GM18498 (cell line): ENCODE data around the gene ACAN.

ENCODE experiments used
- ATAC-seq: cut with Tn5 transposase; IDR thresholded peaks from one replicate; pipeline ENCODE4 v1.9.1; 2021; ENCODE audit warnings: mild to moderate bottlenecking, moderate library complexity; ENCODE audit not compliant: unreplicated experiment

Gene ACAN

GRCh38 chr15:88841236-88841635, 38.0 kb downstream of the ACAN start:
- ATAC-seq = no peak

DNA sequence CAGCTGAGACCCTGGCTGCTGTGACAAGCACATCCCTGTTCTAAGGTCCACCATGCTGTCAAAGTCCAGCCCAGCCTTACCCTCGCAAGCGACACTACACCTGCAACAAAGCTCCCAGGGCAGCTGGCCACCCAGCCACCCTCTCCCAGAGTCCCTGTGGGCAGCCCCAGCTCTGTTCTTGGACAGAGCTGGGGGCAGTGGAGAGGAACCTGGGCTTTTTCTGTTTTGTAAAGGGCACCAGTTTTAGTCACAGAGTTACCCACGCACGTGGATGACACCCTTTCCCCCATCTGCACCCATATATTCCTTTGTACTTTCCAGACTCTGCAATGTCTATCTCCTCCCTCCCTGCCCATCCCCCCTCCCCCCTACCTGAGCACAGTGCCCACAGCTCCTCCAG, 38.9 kb downstream of the ACAN start:
- no peak for ATAC-seq

DNA sequence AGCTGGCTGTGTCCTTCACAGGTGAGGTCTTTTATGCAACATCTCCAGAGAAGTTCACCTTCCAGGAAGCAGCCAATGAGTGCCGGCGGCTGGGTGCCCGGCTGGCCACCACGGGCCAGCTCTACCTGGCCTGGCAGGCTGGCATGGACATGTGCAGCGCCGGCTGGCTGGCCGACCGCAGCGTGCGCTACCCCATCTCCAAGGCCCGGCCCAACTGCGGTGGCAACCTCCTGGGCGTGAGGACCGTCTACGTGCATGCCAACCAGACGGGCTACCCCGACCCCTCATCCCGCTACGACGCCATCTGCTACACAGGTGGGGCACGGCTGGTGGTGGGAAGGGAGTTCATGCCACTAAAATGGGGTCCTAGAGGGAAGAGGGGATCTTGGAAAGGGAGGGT, 40.1 kb downstream of the ACAN start:
- ATAC-seq = no peak

- ATAC-seq = no peak
Measured at GRCh38 chr15:88844749-88845386, 41.6 kb downstream of the ACAN start.

GRCh38 chr15:88845616-88846015, 42.4 kb downstream of the ACAN start:
- ATAC-seq = no peak

DNA sequence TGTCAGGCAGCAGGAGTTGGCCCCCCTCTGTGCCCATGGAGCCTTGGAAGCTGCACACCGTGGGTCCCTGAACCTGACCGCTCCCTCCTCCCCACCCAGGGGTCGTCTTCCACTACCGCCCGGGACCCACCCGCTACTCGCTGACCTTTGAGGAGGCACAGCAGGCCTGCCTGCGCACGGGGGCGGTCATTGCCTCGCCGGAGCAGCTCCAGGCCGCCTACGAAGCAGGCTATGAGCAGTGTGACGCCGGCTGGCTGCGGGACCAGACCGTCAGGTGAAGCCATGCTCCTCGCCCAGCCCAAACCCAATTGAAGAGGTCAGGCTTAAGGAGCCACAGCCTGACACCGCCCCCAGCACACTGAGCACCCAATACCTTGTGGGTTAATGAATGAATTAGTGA, 43.9 kb downstream of the ACAN start:
- no peak for ATAC-seq

DNA sequence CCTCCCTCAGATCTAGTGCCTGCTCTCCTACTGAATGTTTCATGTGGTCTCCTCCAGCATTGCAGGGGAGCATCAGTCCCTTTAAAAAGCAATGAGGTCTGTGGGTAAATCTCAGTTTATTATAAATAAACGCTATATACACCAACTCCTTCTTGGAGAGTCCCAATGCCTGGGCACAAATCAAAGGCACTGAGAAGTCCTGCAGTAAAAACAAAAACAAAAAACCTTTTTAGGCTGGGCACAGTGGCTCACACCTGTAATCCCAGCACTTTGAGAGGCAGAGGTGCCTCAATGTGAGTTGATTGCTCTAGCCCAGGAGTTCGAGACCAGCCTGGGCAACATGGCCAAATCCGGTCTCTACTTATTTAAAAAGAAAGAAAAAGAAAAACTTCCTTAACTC, 45.0 kb downstream of the ACAN start:
- no peak for ATAC-seq

- ATAC-seq = no peak
Measured at GRCh38 chr15:88849376-88850072, 46.3 kb downstream of the ACAN start.

DNA sequence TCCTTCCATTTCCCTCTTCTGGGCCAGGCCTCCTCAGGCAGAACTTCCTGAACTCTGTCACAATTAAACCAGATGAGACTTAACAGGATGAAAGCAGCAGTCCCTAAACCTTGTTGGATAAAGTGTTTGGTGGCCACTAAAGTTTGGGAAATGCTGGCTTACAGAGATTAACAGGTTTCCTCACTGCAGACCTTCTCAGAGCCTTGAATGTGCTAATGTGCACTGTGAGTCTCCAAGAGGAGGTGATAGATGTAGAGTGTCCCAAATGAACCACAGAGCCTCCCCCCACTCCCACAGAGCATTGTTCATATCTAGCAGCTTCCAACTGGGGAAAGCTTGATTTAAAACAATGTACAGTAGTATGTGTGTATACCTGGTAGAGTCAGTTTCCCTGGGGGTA, 49.2 kb downstream of the ACAN start:
- ATAC-seq = no peak

- ATAC-seq = no peak
Measured at GRCh38 chr15:88858934-88859333, 55.7 kb downstream of the ACAN start.

GRCh38 chr15:88859550-88859949, 56.3 kb downstream of the ACAN start:
- no peak for ATAC-seq

DNA sequence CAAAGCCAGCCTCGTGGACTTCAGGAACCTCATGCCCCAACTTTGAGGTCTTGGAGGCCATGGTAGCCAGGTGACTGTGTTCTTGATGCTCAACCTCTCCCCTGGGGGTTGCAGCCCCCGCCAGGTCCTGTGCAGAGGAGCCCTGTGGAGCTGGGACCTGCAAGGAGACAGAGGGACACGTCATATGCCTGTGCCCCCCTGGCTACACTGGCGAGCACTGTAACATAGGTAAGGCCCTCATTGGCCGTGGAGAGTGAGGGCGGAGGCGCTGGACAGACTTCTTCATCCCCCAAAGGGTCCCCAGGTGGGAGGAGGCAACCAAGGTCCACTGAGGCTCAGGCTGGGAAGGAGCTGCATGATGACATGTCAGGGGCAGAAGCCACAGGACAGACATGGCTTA, 57.0 kb downstream of the ACAN start:
- no peak for ATAC-seq

DNA sequence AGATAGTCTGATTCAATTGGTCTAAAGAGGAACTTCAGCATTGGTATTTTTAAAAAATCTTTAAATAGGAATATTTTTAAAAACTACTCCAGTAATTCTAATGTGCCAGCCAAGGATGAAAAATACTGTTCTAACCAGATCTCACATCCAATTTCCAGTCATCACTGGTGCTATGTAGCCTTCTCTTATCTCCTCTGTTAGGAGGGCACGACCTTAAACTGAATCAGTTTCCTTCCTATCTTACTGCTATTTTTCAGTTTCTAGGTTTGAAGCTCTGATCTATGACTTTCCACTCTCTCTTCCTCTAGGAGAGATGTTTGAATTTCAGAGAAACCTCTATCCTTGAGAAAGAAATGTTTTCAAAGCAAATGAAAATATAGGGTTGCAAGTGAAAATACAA, 60.2 kb downstream of the ACAN start:
- no peak for ATAC-seq

DNA sequence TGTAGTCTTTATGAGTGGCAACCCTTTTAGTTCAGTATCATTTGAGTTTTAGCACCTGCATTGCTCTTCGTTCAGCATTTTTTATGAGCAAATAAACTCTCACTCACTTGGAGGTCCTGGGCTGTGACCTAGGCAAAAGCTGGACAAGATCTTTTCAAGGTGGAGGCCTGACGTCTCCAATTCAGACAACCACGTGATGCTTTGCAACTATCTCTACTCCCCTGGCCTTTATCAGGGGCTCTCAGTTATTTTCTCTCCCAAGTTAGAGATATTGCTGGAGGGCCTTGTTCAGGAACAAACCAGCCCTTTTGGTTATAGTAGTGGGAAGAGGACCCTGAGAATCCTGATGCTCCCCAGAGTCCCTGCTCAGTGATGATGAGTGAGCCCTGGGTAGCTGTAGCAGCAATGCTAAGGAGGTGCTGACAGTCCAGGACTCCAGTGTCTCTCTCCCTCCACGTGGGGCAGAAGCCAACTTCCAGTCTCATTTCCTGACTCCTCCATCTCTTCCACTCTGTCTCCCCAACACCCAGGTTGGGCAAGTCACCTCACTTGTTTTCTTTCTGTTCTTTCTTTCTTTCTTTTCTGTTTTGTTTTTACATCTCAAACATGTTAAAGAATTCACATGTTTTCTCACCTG, 61.7 kb downstream of the ACAN start:
- ATAC-seq = no peak

GRCh38 chr15:88865498-88866099, 62.4 kb downstream of the ACAN start:
- ATAC-seq = no peak

- ATAC-seq = no peak
Measured at GRCh38 chr15:88866295-88866881, 63.2 kb downstream of the ACAN start.

DNA sequence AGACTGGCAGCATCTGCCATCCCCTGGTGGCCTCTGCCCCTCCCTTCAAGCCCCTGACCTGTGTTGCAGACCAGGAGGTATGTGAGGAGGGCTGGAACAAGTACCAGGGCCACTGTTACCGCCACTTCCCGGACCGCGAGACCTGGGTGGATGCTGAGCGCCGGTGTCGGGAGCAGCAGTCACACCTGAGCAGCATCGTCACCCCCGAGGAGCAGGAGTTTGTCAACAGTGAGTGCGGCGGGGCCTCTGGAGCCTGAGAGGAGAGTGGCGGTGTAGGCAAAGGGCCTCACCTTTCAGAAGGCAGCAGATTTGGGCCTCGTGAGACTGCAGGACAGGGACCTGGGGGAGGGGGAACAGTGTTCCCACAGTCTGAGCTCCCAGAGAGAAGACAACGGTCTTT, 68.1 kb downstream of the ACAN start:
- ATAC-seq = no peak

DNA sequence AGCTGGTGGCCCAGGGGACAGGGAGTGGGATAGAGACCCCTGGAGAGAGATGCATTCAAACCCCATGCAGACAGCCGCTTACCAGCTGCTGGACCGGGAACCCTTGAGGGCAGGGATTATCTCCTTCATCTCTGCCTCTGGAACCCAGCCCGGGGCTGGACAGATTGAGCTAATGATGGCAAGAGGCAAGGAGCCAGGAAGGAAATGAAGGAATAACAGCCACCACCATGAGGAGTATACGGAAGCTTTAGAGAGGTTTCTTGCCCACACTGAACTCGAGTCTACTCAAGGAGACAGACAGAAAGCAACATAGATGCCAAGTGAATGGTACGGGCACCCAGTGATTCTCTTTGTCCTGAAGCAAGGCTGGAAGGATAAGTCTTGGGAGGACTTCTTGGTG, 68.9 kb downstream of the ACAN start:
- ATAC-seq = no peak

DNA sequence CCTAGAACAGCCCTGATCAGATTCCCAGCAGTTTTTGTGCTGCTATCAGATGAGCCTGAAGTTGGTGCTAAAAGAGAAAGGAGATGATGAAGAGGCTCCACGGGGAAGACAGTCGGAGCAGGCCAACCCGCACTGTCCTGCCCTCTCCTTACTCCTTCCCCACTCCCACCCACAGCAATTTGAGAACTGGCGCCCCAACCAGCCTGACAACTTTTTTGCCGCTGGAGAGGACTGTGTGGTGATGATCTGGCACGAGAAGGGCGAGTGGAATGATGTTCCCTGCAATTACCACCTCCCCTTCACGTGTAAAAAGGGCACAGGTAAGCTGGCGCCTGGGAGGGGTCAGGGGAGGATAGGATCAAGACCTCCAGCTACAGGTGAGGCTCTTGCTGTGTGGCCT, 69.5 kb downstream of the ACAN start:
- no peak for ATAC-seq

- no peak for ATAC-seq
Measured at GRCh38 chr15:88873786-88874185, 70.5 kb downstream of the ACAN start.

DNA sequence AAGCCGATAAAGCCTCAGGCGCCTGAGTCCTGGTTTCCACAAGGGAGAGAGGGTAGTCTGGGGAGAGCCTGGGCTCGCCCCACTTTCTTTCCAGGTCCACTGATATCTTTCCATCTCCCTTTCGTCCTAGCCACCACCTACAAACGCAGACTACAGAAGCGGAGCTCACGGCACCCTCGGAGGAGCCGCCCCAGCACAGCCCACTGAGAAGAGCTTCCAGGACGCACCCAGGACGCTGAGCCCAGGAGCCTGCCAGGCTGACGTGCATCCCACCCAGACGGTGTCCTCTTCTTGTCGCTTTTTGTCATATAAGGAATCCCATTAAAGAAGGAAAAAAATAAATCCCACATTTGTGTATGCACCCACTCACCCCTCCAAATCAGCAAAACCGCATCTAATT, 71.0 kb downstream of the ACAN start:
- ATAC-seq = no peak

GRCh38 chr15:88874684-88875083, 71.4 kb downstream of the ACAN start:
- ATAC-seq = no peak
